Uterus (tissue), 4 donors: Measurements from ENCODE around the gene RAB5B. TPM values are rescaled to one million over a fixed set of nuclear protein-coding genes. Genes with fewer than 3 reads are reported as not detected.
"Not testable (repeated sequence)": the region's sequence is repeated elsewhere in the genome, so short reads cannot be mapped to it uniquely, and the experiment has no call there.

Source experiments
- DNase-seq, 2 donors: peaks; one replicate each; pipeline ENCODE4 v3.0.0-alpha.2; 2019 to 2020
- H3K27ac ChIP-seq, 2 donors: fragments of 200-600 bp; sonication (generic); 1 replicate in 1 of 2; 2 replicates in 1 of 2; pipeline ENCODE4 v1.5.1; 2016 to 2018
- H3K27me3 ChIP-seq, 2 donors: fragments of 200-600 bp; sonication (generic); one replicate each; pipeline ENCODE4 v1.5.1; 2018 to 2019; ENCODE audit warnings: control low read depth in 1 of 2
- H3K36me3 ChIP-seq, 2 donors: fragments of 200-600 bp; sonication (generic); one replicate each; pipeline ENCODE4 v1.5.1; 2019; ENCODE audit warnings: control low read depth in 1 of 2
- H3K4me1 ChIP-seq, 2 donors: fragments of 200-600 bp; sonication (generic); one replicate each; pipeline ENCODE4 v1.5.1; 2018 to 2019; ENCODE audit warnings: control low read depth in 1 of 2
- H3K4me3 ChIP-seq, 2 donors: fragments of 200-600 bp; sonication (generic); 1 replicate in 1 of 2; 2 replicates in 1 of 2; pipeline ENCODE4 v1.5.1; 2018 to 2019; ENCODE audit warnings: mild to moderate bottlenecking in 1 of 2
- H3K9me3 ChIP-seq, 2 donors: fragments of 200-600 bp; sonication (generic); one replicate each; pipeline ENCODE4 v1.5.1; 2019; ENCODE audit warnings: control low read depth in 1 of 2
- CTCF ChIP-seq, 4 experiments: fragments of 200-600 bp in 2 of 4; fragments of 450-650 bp in 2 of 4; sonication (generic) in 2 of 4; IDR thresholded peaks; one replicate each; pipeline ENCODE4 v1.5.1; 2016 to 2019; ENCODE audit warnings: antibody characterized with exemption in 4 of 4, mild to moderate bottlenecking in 2 of 4, moderate library complexity in 1 of 4
- POLR2A ChIP-seq, 2 donors: fragments of 450-650 bp; IDR thresholded peaks; one replicate each; pipeline ENCODE4 v1.6.1; 2016; ENCODE audit warnings: antibody characterized with exemption in 2 of 2, mild to moderate bottlenecking in 1 of 2, moderate library complexity in 1 of 2
- intact Hi-C: fragments of 100-400 bp; cut with DNase I; formaldehyde crosslinking; loops from one replicate; pipeline ENCODE4 v1.15.1; 2023; ENCODE audit warnings: low total_unique reads
- total RNA-seq, 4 donors: library from RNA; depleted of rRNA in 3 of 4; stranded (reverse); fragments of >200 nt in 3 of 4; gene quantifications; one replicate each; pipeline versions ENCODE4 v1.1.0 to v1.2.4, GENCODE V29; 2014 to 2023
- donor health status: DM: yes; HTN: yes; CAD: no.

RAB5B gene
- total RNA-seq, 4 donors from 2014 or later: 49.4 to 128 (median 67.2) TPM

DNA sequence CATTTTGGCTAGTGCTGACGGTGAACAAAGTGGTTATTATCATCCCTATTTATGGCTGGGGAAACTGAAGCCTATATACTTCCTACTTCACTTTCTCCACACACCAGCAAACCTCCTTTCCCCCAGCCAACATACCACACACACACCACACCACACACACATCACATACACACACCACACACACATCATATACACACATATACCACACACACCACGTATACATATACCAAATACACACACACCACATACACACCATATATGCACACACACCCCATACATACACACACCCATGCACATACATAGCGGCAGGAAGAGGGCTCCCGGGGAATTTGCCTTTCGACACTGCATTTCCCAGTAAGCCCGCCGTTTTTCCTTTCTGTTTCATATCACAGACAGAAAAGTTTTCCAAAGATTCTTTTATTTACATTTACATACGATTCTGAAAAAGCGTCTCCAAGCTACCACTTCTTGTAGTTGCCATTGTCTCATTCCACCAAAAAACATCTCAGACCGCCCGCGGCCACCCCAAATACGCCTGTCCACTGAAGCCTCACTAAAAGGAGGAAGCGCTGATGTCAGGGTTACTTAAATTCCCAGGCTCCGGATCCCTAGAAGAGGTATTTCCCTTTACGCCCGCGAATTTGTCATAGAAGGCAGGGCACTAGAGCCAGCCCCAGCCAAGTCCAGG lies 823 bp upstream of the RAB5B start:
- Histone ChIP-seq H3K27me3 (no peaks in the 10 kb centered on the region), H3K36me3 (no peaks in the 10 kb centered on the region), H3K9me3 (no peaks in the 10 kb centered on the region), H3K4me3 (peak overlapping the region; percentile 35 to 67), H3K4me1 (peaks cover 0 to 6% of the 10 kb centered on the region in 2 donors), H3K27ac (peak overlapping the region; percentile 87 to 94)
- DNase-seq: no peak
- TF ChIP-seq CTCF (IDR thresholded peaks at IDR 0.05): no peak
- peak; percentile 45 to 90 for TF ChIP-seq POLR2A (IDR thresholded peaks at IDR 0.05)
- intact Hi-C loops: no loop called here

DNA sequence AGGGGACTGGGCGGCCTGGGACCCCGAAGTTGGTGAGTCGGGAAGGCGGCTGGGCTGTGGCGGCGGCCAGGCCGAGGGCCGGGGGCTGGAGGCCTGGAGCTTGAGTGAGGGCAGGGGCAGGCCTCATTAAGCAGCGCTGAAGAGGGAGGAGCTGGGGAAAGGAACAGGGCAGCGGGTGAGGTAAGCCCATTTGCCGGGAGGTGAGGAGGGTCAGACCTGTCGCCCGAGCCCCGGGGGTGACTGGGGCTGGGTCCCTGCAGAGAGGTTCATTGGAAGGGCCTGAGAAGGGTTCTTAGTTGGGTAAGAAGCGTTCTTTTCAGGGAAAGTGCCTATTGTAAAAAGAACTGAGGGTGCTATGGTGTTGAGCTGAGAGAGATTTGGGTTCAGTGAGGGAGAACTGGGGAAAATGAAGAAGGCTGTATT lies 441 bp downstream of the RAB5B start:
- Histone ChIP-seq H3K27me3 (no peaks in the 10 kb centered on the region), H3K27ac (peak overlapping the region; percentile 93 to 98), H3K36me3 (no peaks in the 10 kb centered on the region), H3K4me3 (peak overlapping the region; percentile 95 to 97), H3K4me1 (peaks cover 0 to 6% of the 10 kb centered on the region in 2 donors), H3K9me3 (no peaks in the 10 kb centered on the region)
- no peak for DNase-seq
- TF ChIP-seq CTCF (IDR thresholded peaks at IDR 0.05) (no peak), POLR2A (IDR thresholded peaks at IDR 0.05) (no peak)
- intact Hi-C loops: no loop called here

GRCh38 chr12:55978393-55978792 lies 4.5 kb downstream of the RAB5B start:
- Histone ChIP-seq H3K4me1 (no peaks in the 10 kb centered on the region), H3K9me3 (no peaks in the 10 kb centered on the region), H3K27me3 (no peaks in the 10 kb centered on the region), H3K4me3 (no peak overlapping the region), H3K27ac (no peak overlapping the region), H3K36me3 (no peaks in the 10 kb centered on the region)
- intact Hi-C loops: no loop called here
- DNase-seq: no peak
- TF ChIP-seq CTCF (IDR thresholded peaks at IDR 0.05) (no peak), POLR2A (IDR thresholded peaks at IDR 0.05) (no peak)

DNA sequence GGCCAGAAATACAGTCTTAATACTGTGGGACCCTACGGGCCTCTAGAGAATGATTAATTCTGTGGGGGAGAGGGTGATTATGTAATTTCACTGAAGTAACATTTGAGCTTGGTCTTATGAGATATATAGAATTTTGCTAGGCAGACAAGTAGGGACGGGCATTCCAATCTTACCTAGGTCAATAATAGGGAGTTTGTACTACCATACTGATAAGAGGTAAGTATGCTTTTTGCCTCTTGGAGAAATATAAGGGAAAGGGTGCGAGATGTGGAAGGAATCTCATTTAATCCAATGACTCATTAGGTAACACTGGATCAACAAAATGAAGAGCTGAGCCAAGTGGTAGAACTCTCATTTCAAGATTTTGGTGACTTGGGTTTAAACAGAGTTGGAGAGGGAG lies 5.2 kb downstream of the RAB5B start:
- Histone ChIP-seq H3K36me3 (no peaks in the 10 kb centered on the region), H3K9me3 (no peaks in the 10 kb centered on the region), H3K4me3 (no peak overlapping the region), H3K4me1 (no peaks in the 10 kb centered on the region), H3K27me3 (no peaks in the 10 kb centered on the region), H3K27ac (no peak overlapping the region)
- TF ChIP-seq POLR2A (IDR thresholded peaks at IDR 0.05): no peak
- no peak for TF ChIP-seq CTCF (IDR thresholded peaks at IDR 0.05)
- intact Hi-C loops: no loop called here
- DNase-seq: no peak

GRCh38 chr12:55981882-55982281 lies 8.0 kb downstream of the RAB5B start:
- intact Hi-C loops, H3K27ac ChIP-seq, H3K9me3 ChIP-seq, H3K4me3 ChIP-seq, H3K36me3 ChIP-seq, H3K27me3 ChIP-seq, H3K4me1 ChIP-seq, DNase-seq: not testable (repeated sequence)
